Measurements from ENCODE around the gene ZSCAN31. TPM values are rescaled to one million over a fixed set of nuclear protein-coding genes. Genes with fewer than 3 reads are reported as not detected.

The ZSCAN31 gene
- total RNA-seq: 12.1 and 41.9 TPM in 2 replicates

DNA sequence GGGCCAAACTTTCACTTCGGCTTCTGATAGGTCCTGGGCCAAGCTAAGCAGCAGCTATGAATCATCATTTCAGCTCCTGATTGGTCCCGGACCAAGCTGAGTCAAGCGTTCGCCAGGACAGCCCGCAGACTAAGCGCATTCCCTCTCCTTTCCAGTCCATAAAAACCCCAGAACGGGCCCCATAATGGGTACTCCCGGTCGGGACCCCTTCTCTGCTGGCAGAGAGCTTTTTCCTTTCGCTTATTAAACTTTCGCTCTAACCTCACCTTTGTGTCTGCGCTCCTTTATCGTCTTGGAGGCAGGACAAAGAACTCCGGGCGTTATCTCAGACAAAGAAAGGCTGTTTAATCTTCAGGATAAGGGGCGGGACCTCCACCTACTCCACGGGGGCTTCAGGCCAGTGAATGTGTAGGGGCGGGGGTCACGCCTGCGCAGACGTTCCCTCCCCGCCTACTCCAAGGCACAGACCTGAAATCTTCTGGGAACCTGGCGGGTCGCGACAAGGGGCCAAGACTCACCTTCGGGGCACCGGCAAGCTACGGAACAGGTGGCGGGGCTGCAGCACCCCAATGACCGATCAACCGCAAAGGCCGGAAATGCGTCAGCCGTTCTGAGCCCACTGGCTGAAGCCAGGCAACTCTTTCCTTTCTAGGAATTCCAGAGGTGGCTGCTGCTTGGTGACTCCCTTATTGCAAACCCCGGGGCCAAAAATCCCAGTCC is at the start of gene ZSCAN31:
TSS of gene ZSCAN31 (minus strand) at position 585 of the 720 bp plus-strand sequence. CDS start 6,465 bp downstream, outside the sequence.
- Histone ChIP-seq H3K27me3 (ENCODE audit: control insufficient read depth, insufficient read depth, low read length) (no peaks in the 10 kb centered on the region), H3K4me3 (ENCODE audit: low read depth, low read length) (peak within 1 kb of the TSS; percentile 78), H3K36me3 (ENCODE audit: control insufficient read depth, insufficient read depth, low read length) (no peaks in the 10 kb centered on the region)
- TF ChIP-seq, protein P1, sequence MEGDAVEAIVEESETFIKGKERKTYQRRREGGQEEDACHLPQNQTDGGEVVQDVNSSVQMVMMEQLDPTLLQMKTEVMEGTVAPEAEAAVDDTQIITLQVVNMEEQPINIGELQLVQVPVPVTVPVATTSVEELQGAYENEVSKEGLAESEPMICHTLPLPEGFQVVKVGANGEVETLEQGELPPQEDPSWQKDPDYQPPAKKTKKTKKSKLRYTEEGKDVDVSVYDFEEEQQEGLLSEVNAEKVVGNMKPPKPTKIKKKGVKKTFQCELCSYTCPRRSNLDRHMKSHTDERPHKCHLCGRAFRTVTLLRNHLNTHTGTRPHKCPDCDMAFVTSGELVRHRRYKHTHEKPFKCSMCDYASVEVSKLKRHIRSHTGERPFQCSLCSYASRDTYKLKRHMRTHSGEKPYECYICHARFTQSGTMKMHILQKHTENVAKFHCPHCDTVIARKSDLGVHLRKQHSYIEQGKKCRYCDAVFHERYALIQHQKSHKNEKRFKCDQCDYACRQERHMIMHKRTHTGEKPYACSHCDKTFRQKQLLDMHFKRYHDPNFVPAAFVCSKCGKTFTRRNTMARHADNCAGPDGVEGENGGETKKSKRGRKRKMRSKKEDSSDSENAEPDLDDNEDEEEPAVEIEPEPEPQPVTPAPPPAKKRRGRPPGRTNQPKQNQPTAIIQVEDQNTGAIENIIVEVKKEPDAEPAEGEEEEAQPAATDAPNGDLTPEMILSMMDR (IDR thresholded peaks at IDR 0.05; ENCODE audit: insufficient read depth, low read length, severe bottlenecking): no peak
- DNase-seq (ENCODE audit: low read depth) (peak; percentile 98), FAIRE-seq (no peak)

- no peak for FAIRE-seq
- H3K36me3 ChIP-seq (ENCODE audit: control insufficient read depth, insufficient read depth, low read length): no peaks in the 10 kb centered on the region
Measured at GRCh38 chr6:28384143-28384533, 48.2 kb upstream of the ZSCAN31 start.

GRCh38 chr6:28383235-28384142 is 47.5 kb upstream of the ZSCAN31 start:
- H3K36me3 ChIP-seq (ENCODE audit: control insufficient read depth, insufficient read depth, low read length): no peaks in the 10 kb centered on the region
- peak overlapping the region; percentile 49 for H3K4me3 ChIP-seq (ENCODE audit: low read depth, low read length)
- peak; percentile 52 for FAIRE-seq
- no peaks in the 10 kb centered on the region for H3K27me3 ChIP-seq (ENCODE audit: control insufficient read depth, insufficient read depth, low read length)
- TF ChIP-seq, protein P1 (IDR thresholded peaks at IDR 0.05; ENCODE audit: insufficient read depth, low read length, severe bottlenecking): peak; percentile 61
- DNase-seq (ENCODE audit: low read depth): peak; percentile 69

More at GRCh38 chr6:28384143-28384533, 48.2 kb upstream of the ZSCAN31 start:
- TF ChIP-seq, protein P1 (IDR thresholded peaks at IDR 0.05; ENCODE audit: insufficient read depth, low read length, severe bottlenecking): no peak
- no peak overlapping the region for H3K4me3 ChIP-seq (ENCODE audit: low read depth, low read length)
- DNase-seq (ENCODE audit: low read depth): no peak
- H3K27me3 ChIP-seq (ENCODE audit: control insufficient read depth, insufficient read depth, low read length): no peaks in the 10 kb centered on the region

DNA sequence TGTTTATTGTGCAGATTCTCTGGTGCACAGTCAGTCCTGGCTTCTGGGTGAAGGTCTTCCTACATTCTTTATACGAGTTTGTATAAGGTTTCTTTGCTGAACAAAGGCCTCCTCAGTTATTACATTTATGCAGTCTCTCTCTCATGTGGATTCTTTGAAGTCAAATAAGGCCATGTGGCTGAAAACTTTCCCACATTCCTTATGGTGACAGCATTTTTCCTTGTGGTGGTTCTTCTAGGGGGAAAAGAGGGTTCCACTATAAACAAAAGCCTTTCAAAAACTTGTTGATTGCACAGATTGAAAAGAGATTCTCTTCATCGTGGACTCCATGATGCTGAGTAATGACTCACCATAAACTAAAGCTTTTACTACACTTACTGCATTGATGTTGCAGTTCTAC is 44.4 kb upstream of the ZSCAN31 start:
- Histone ChIP-seq H3K27me3 (ENCODE audit: control insufficient read depth, insufficient read depth, low read length) (no peaks in the 10 kb centered on the region), H3K4me3 (ENCODE audit: low read depth, low read length) (no peak overlapping the region), H3K36me3 (ENCODE audit: control insufficient read depth, insufficient read depth, low read length) (no peaks in the 10 kb centered on the region)
- TF ChIP-seq, protein P1 (IDR thresholded peaks at IDR 0.05; ENCODE audit: insufficient read depth, low read length, severe bottlenecking): no peak
- FAIRE-seq (no peak), DNase-seq (ENCODE audit: low read depth) (no peak)

DNA sequence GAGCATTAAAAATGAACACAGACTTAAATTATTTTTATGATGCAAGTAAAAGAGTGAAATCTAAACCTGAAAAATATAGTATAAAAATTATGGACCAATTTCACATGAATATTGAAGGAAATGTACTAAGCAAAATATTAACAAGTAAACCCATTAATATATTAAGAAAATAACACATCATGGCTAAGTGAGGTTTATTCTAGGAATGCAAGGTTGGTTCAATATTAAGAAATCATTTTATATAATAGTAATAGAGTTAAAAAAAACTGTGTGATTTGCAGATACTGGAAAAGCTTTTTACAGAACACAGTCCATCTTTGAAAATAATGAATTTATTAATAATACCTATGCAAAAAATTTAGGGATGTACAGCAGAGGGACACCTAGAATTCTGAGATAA is 42.7 kb upstream of the ZSCAN31 start:
- Histone ChIP-seq H3K36me3 (ENCODE audit: control insufficient read depth, insufficient read depth, low read length) (no peaks in the 10 kb centered on the region), H3K4me3 (ENCODE audit: low read depth, low read length) (no peak overlapping the region), H3K27me3 (ENCODE audit: control insufficient read depth, insufficient read depth, low read length) (no peaks in the 10 kb centered on the region)
- no peak for DNase-seq (ENCODE audit: low read depth)
- no peak for FAIRE-seq
- TF ChIP-seq, protein P1 (IDR thresholded peaks at IDR 0.05; ENCODE audit: insufficient read depth, low read length, severe bottlenecking): no peak

Measured in bronchial epithelial cell (primary cell).